Vagina (tissue), 2 donors: Measurements from ENCODE around the gene TMEM150A. TPM values are rescaled to one million over a fixed set of nuclear protein-coding genes. Genes with fewer than 3 reads are reported as not detected.
"Not testable (repeated sequence)": the region's sequence is repeated elsewhere in the genome, so short reads cannot be mapped to it uniquely, and the experiment has no call there.

Experiments
- DNase-seq, 2 donors: peaks; one replicate each; pipeline ENCODE4 v3.0.0-alpha.2; 2017; ENCODE audit errors: extremely low spot score in 2 of 2
- H3K27ac ChIP-seq: fragments of 200-600 bp; sonication (generic); one replicate; pipeline ENCODE4 v1.5.1; 2019
- H3K27me3 ChIP-seq: fragments of 200-600 bp; sonication (generic); one replicate; pipeline ENCODE4 v1.5.1; 2019
- H3K36me3 ChIP-seq, 2 donors: fragments of 200-600 bp; sonication (generic); one replicate each; pipeline ENCODE4 v1.5.1; 2017 to 2019
- H3K4me1 ChIP-seq: fragments of 200-600 bp; sonication (generic); one replicate; pipeline ENCODE4 v1.5.1; 2019
- H3K4me3 ChIP-seq, 2 donors: fragments of 200-600 bp; sonication (generic); 1 replicate in 1 of 2; 2 replicates in 1 of 2; pipeline ENCODE4 v1.5.1; 2016 to 2019
- H3K9me3 ChIP-seq: fragments of 200-600 bp; sonication (generic); one replicate; pipeline ENCODE4 v1.5.1; 2019
- CTCF ChIP-seq, 3 experiments: fragments of 450-650 bp in 2 of 3; fragments of 200-600 bp in 1 of 3; sonication (generic) in 1 of 3; IDR thresholded peaks; one replicate each; pipeline ENCODE4 v1.5.1; 2017 to 2019; ENCODE audit warnings: antibody characterized with exemption in 3 of 3, mild to moderate bottlenecking in 2 of 3, moderate library complexity in 2 of 3
- POLR2A ChIP-seq, 2 donors: fragments of 450-650 bp; IDR thresholded peaks; one replicate each; pipeline ENCODE4 v1.6.1; 2017; ENCODE audit warnings: antibody characterized with exemption in 2 of 2, mild to moderate bottlenecking in 2 of 2, moderate library complexity in 2 of 2
- POLR2AphosphoS5 ChIP-seq, 2 donors: sonication (generic); formaldehyde crosslinking; IDR thresholded peaks; one replicate each; pipeline ENCODE4 v1.9.0; 2017; ENCODE audit warnings: antibody characterized with exemption in 2 of 2, mild to moderate bottlenecking in 2 of 2, low read depth in 1 of 2; ENCODE audit not compliant: insufficient read depth in 1 of 2
- intact Hi-C: fragments of 100-400 bp; cut with DNase I; formaldehyde crosslinking; loops from one replicate; pipeline ENCODE4 v1.15.1; 2023
- total RNA-seq: library from RNA; depleted of rRNA; stranded (reverse); fragments of >200 nt; gene quantifications from one replicate; pipeline ENCODE4 v1.2.3, GENCODE V29; 2016

Gene TMEM150A
- total RNA-seq, 1 donor from 2014 or later, result 22.6 TPM

- TF ChIP-seq POLR2A (IDR thresholded peaks at IDR 0.05) (no peak), POLR2AphosphoS5 (IDR thresholded peaks at IDR 0.05; ENCODE audit: insufficient read depth in 1 of 2, low read depth in 1 of 2) (no peak), CTCF (IDR thresholded peaks at IDR 0.05) (no peak)
- Histone ChIP-seq H3K4me3 (no peak overlapping the region), H3K27me3 (no peaks in the 10 kb centered on the region), H3K27ac (no peak overlapping the region), H3K4me1 (peaks cover 32% of the 10 kb centered on the region), H3K9me3 (no peaks in the 10 kb centered on the region), H3K36me3 (peaks cover 4 to 67% of the 10 kb centered on the region in 2 donors)
- intact Hi-C loops, result no loop called here
- DNase-seq, result no peak
Measured at GRCh38 chr2:85621338-85621737, 18.8 kb upstream of the TMEM150A start.

DNA sequence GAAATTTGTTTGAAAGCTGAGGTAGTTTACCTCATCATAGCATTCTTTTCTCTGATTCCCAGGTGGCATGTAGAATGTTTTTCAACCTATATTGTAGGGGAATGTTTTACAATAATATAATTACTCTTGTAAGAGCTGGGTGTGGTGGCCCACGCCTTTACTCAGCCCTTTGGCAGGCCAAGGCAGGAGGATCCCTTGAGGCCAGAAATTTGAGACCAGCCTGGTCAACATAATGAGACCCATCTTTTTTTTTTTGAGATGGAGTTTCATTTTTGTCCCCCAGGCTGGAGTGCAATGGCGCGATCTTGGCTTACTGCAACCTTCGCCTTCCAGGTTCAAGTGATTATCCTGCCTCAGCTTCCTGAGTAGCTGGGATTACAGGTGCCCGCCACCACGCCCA is 17.1 kb upstream of the TMEM150A start:
- DNase-seq, result no peak
- peaks cover 0 to 50% of the 10 kb centered on the region in 2 donors for H3K36me3 ChIP-seq
- intact Hi-C loops, result no loop called here
- H3K9me3 ChIP-seq, result no peaks in the 10 kb centered on the region
- no peaks in the 10 kb centered on the region for H3K27me3 ChIP-seq
- no peak overlapping the region for H3K4me3 ChIP-seq
- no peak overlapping the region for H3K27ac ChIP-seq
- TF ChIP-seq POLR2A (IDR thresholded peaks at IDR 0.05), result no peak
- no peak for TF ChIP-seq POLR2AphosphoS5 (IDR thresholded peaks at IDR 0.05; ENCODE audit: insufficient read depth in 1 of 2, low read depth in 1 of 2)
- no peak for TF ChIP-seq CTCF (IDR thresholded peaks at IDR 0.05)
- H3K4me1 ChIP-seq, result peaks cover 37% of the 10 kb centered on the region

GRCh38 chr2:85617723-85618122 is 15.2 kb upstream of the TMEM150A start:
- Histone ChIP-seq H3K36me3 (peaks cover 0 to 31% of the 10 kb centered on the region in 2 donors), H3K4me3 (peak overlapping the region in 1 of 2 donors; percentile 81), H3K4me1 (peaks cover 37% of the 10 kb centered on the region)
- intact Hi-C loops, H3K27me3 ChIP-seq, H3K9me3 ChIP-seq, H3K27ac ChIP-seq, DNase-seq: not testable (repeated sequence)

GRCh38 chr2:85615413-85615728 is 12.9 kb upstream of the TMEM150A start:
- TF ChIP-seq CTCF (IDR thresholded peaks at IDR 0.05) (no peak), POLR2AphosphoS5 (IDR thresholded peaks at IDR 0.05; ENCODE audit: insufficient read depth in 1 of 2, low read depth in 1 of 2) (no peak)
- DNase-seq, result no peak
- peaks cover 0 to 11% of the 10 kb centered on the region in 2 donors for H3K36me3 ChIP-seq
- peak overlapping the region; percentile 81 to 97 for H3K4me3 ChIP-seq
- H3K4me1 ChIP-seq, result peaks cover 53% of the 10 kb centered on the region
- no peaks in the 10 kb centered on the region for H3K9me3 ChIP-seq
- intact Hi-C loops, result no loop called here
- no peaks in the 10 kb centered on the region for H3K27me3 ChIP-seq
- H3K27ac ChIP-seq, result peak overlapping the region; percentile 78

- DNase-seq, H3K4me3 ChIP-seq, H3K27me3 ChIP-seq, H3K9me3 ChIP-seq, H3K27ac ChIP-seq, H3K36me3 ChIP-seq, intact Hi-C loops: not testable (repeated sequence)
- peaks cover 58% of the 10 kb centered on the region for H3K4me1 ChIP-seq
Measured at GRCh38 chr2:85614757-85615156, 12.3 kb upstream of the TMEM150A start.

DNA sequence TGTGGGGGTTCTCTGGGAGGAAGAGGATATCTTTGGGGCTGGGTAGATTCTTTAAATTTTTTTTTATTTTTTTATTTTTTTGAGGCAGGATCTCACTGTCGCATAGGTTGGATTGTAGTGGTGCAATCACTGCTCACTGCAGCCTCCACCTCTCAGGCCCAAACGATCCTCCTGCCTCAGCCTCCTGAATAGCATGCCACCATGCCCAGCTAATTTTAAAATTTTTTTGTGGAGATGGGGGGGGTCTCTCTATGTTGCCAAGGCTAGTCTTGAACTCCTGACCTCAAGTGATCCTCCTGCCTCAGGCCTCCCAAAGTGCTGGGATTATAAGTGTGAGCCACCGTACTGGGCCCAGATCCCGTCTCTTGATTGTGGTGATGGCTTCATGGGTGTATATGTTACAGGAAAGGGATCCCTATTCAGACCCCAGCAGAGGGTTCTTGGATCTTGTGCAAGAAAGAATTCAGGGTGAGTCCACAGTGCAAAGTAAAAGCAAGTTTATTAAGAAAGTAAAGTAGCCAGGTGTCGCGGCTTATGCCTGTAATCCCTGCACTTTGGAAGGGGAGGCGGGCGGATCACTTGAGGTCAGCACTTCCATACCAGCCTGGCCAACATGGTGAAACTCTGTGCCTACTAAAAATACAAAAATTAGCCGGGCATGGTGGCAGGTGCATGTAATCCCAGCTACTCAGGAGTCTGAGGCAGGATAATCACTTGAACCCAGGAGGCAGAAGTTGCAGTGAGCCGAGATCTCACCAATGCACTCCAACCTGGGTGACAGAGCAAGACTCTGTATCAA is 11.4 kb upstream of the TMEM150A start:
- Histone ChIP-seq H3K27me3 (no peaks in the 10 kb centered on the region), H3K4me3 (no peak overlapping the region), H3K27ac (no peak overlapping the region), H3K9me3 (no peaks in the 10 kb centered on the region), H3K4me1 (peaks cover 56% of the 10 kb centered on the region), H3K36me3 (peaks cover 0 to 7% of the 10 kb centered on the region in 2 donors)
- TF ChIP-seq POLR2A (IDR thresholded peaks at IDR 0.05) (no peak), POLR2AphosphoS5 (IDR thresholded peaks at IDR 0.05; ENCODE audit: insufficient read depth in 1 of 2, low read depth in 1 of 2) (no peak), CTCF (IDR thresholded peaks at IDR 0.05) (no peak)
- no peak for DNase-seq
- intact Hi-C loops, result no loop called here
